Spleen (tissue), 7 donors: Measurements from ENCODE around the gene LARP1.

Experiments used
- POLR2A ChIP-seq, 3 donors: fragments of 450-650 bp; IDR thresholded peaks; one replicate each; pipeline ENCODE4 v1.5.1; 2017; ENCODE audit warnings: antibody characterized with exemption in 3 of 3, mild to moderate bottlenecking in 1 of 3
- POLR2AphosphoS5 ChIP-seq, 3 donors: sonication (generic); formaldehyde crosslinking; IDR thresholded peaks; one replicate each; pipeline ENCODE4 v1.5.1; 2017; ENCODE audit warnings: antibody characterized with exemption in 3 of 3
- TF ChIP-seq, protein P1 (sequence below), 11 experiments: fragments of 200-600 bp in 7 of 11; fragments of 450-650 bp in 4 of 11; sonication (generic) in 4 of 11; IDR thresholded peaks in 8 of 11; conservative IDR thresholded peaks in 3 of 11; 1 replicate in 7 of 11; 2 replicates in 4 of 11; pipeline versions ENCODE4 v1.4.0 to v1.8.0; 2016 to 2021; ENCODE audit warnings: antibody characterized with exemption in 11 of 11, inconsistent platforms in 4 of 11, mild to moderate bottlenecking in 1 of 11
- donor health status: DM: no; HTN: no; CAD: no; lungs with moderate emphysema.
- donor health status: DM: no; HTN: no; CAD: no.
- donor health status: DM: no; HTN: no; CAD: no.

DNA sequence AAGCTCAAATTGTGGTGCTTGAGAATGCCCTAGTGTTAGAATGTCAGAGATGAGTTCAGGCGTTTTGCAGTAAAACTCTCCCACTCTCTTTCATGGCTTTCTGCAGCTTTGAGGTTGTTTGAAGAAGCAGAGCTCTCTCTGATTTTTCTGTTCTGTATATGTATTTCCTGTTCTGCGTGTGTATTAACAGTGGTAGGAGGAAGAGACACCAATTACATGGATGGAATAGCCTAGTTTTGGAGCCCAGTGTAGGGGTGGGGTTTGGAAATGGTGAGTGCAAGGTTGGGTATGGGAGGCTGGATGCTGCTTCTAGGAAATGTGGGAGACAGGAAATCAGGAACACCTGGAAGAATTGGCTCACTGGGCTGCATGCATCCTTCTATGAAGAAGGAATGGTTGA lies 12.4 kb downstream of the LARP1 start:
- TF ChIP-seq, protein P1, sequence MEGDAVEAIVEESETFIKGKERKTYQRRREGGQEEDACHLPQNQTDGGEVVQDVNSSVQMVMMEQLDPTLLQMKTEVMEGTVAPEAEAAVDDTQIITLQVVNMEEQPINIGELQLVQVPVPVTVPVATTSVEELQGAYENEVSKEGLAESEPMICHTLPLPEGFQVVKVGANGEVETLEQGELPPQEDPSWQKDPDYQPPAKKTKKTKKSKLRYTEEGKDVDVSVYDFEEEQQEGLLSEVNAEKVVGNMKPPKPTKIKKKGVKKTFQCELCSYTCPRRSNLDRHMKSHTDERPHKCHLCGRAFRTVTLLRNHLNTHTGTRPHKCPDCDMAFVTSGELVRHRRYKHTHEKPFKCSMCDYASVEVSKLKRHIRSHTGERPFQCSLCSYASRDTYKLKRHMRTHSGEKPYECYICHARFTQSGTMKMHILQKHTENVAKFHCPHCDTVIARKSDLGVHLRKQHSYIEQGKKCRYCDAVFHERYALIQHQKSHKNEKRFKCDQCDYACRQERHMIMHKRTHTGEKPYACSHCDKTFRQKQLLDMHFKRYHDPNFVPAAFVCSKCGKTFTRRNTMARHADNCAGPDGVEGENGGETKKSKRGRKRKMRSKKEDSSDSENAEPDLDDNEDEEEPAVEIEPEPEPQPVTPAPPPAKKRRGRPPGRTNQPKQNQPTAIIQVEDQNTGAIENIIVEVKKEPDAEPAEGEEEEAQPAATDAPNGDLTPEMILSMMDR (IDR thresholded peaks at IDR 0.05 in 8 of 11, conservative IDR thresholded peaks at IDR 0.05 in 3 of 11): no peak
- no peak for TF ChIP-seq POLR2A (IDR thresholded peaks at IDR 0.05)
- no peak for TF ChIP-seq POLR2AphosphoS5 (IDR thresholded peaks at IDR 0.05)
